Measurements from ENCODE around the gene LSM3. TPM values are rescaled to one million over a fixed set of nuclear protein-coding genes. Genes with fewer than 3 reads are reported as not detected.

Gene LSM3
- total and polyA plus RNA-seq, 9 of the 15 experiments (the other 6 are each of a cell fraction or from before 2014, with no cell fraction given), result 33.8 to 203 (median 61.2) TPM

GRCh38 chr3:14221902-14222301 lies 43.3 kb downstream of the LSM3 start (continued):
- no peak for TF ChIP-seq CBX1 (IDR thresholded peaks at IDR 0.05; ENCODE audit: low read depth)

DNA sequence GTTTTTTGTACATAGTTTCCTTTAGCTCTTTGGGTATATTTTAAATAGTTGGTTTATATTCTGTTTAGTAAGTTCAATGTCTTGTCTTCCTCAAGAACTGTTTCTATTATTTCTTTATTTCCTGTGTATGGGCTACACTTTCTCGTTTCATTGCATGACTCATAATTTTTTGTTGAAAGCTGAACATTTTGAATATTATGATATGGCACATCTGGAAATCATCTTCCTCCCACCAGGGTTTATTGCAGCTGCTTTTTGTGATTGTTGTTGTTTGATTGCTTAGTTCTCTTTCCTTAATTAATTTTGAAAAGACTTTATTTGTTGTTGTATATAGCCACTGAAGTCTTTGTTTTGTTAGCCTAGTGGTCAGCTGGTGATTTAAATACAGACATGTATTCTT lies 43.8 kb downstream of the LSM3 start:
- Histone ChIP-seq H3K4me2 (ENCODE audit: insufficient read depth, low read length) (no peak overlapping the region), H3K36me3 (ENCODE audit: control insufficient read depth, insufficient read depth, low read length) (no peaks in the 10 kb centered on the region), H3K9ac (ENCODE audit: insufficient read depth in 1 of 2, low read depth in 2 of 2, low read length in 2 of 2) (peak overlapping the region in 1 of 2 experiments; percentile 38; a peak in 1 of 4 replicates), H3K79me2 (ENCODE audit: control insufficient read depth, insufficient read depth, low read length) (no peaks in the 10 kb centered on the region), H4K20me1 (replicated peaks; ENCODE audit: control insufficient read depth, insufficient read depth, low read length) (no peaks in the 10 kb centered on the region), H3K4me1 (replicated peaks in 1 of 2; ENCODE audit: control insufficient read depth in 2 of 2, insufficient read depth in 2 of 2, low read length in 2 of 2) (peaks cover 12 to 29% of the 10 kb centered on the region in 2 experiments; a peak in 4 of 5 replicates), H2AFZ (ENCODE audit: low read depth, low read length) (peak overlapping the region; percentile 74; the same call in 1 of the 2 replicates), H3K9me3 (replicated peaks; ENCODE audit: control insufficient read depth, insufficient read depth, low read depth, low read length) (peaks cover 13% of the 10 kb centered on the region), H3K9me1 (ENCODE audit: control insufficient read depth, insufficient read depth, low read length) (no peaks in the 10 kb centered on the region), H3K27me3 (ENCODE audit: control insufficient read depth in 2 of 2, insufficient read depth in 2 of 2, low read length in 2 of 2) (no peaks in the 10 kb centered on the region), H3K4me3 (no peak overlapping the region), H3K27ac (ENCODE audit: extremely low read depth, low read depth, low read length) (peak overlapping the region; percentile 62; the same call in 1 of the 3 replicates)
- no peak for DNase-seq (ENCODE audit: extremely low read depth in 1 of 4, low spot score in 3 of 4)
- no peak for ATAC-seq
- intact Hi-C loops (cut with micrococcal nuclease), result no loop called here
- ChIA-PET POLR2A (interaction anchor here (0.6 to 3.5 kb wide), 3 partner anchors 9 to 168 kb away, joined by 4 to 22 read pairs (median 4); no protein-coding TSS in a partner anchor), CTCF (ENCODE audit: low intra/inter-chr PET ratio) (no interaction called here)
- FAIRE-seq, result no peak
- BruUV-seq (replicated peaks), result no TSS peak
- 62% methylated on average over 1 of the region's 1 CpG for WGBS (ENCODE audit: insufficient coverage, low coverage, missing lambda C conversion rate)
- in situ Hi-C loops (cut with MboI), result no loop called here
- TF ChIP-seq ZBTB17 (CRISPR knock-in tag; IDR thresholded peaks at IDR 0.05), result no peak
- no peak for TF ChIP-seq ZNF780A (CRISPR knock-in tag; IDR thresholded peaks at IDR 0.05)
- TF ChIP-seq BACH1 (tag; IDR thresholded peaks at IDR 0.05), result no peak
- no peak for TF ChIP-seq SAFB (IDR thresholded peaks at IDR 0.05; ENCODE audit: borderline replicate concordance, low read depth, low read length)
- TF ChIP-seq EP400 (IDR thresholded peaks at IDR 0.05), result 0 out of 2 replicates have a peak, but pooled peaks have one; percentile 2
- no peak for TF ChIP-seq ZNF445 (CRISPR knock-in tag; IDR thresholded peaks at IDR 0.05; ENCODE audit: low read depth)
- TF ChIP-seq, protein P1, sequence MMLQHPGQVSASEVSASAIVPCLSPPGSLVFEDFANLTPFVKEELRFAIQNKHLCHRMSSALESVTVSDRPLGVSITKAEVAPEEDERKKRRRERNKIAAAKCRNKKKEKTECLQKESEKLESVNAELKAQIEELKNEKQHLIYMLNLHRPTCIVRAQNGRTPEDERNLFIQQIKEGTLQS (IDR thresholded peaks at IDR 0.05), result peak; percentile 19; the same call in 1 of the 2 replicates
- TF ChIP-seq, protein P1 (CRISPR knock-in tag; conservative IDR thresholded peaks at IDR 0.05), result no peak
- TF ChIP-seq, protein P2, sequence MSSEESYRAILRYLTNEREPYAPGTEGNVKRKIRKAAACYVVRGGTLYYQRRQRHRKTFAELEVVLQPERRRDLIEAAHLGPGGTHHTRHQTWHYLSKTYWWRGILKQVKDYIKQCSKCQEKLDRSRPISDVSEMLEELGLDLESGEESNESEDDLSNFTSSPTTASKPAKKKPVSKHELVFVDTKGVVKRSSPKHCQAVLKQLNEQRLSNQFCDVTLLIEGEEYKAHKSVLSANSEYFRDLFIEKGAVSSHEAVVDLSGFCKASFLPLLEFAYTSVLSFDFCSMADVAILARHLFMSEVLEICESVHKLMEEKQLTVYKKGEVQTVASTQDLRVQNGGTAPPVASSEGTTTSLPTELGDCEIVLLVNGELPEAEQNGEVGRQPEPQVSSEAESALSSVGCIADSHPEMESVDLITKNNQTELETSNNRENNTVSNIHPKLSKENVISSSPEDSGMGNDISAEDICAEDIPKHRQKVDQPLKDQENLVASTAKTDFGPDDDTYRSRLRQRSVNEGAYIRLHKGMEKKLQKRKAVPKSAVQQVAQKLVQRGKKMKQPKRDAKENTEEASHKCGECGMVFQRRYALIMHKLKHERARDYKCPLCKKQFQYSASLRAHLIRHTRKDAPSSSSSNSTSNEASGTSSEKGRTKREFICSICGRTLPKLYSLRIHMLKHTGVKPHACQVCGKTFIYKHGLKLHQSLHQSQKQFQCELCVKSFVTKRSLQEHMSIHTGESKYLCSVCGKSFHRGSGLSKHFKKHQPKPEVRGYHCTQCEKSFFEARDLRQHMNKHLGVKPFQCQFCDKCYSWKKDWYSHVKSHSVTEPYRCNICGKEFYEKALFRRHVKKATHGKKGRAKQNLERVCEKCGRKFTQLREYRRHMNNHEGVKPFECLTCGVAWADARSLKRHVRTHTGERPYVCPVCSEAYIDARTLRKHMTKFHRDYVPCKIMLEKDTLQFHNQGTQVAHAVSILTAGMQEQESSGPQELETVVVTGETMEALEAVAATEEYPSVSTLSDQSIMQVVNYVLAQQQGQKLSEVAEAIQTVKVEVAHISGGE (CRISPR knock-in tag; IDR thresholded peaks at IDR 0.05), result no peak
- no peak for TF ChIP-seq YBX1 (IDR thresholded peaks at IDR 0.05)
- TF ChIP-seq, protein P3, sequence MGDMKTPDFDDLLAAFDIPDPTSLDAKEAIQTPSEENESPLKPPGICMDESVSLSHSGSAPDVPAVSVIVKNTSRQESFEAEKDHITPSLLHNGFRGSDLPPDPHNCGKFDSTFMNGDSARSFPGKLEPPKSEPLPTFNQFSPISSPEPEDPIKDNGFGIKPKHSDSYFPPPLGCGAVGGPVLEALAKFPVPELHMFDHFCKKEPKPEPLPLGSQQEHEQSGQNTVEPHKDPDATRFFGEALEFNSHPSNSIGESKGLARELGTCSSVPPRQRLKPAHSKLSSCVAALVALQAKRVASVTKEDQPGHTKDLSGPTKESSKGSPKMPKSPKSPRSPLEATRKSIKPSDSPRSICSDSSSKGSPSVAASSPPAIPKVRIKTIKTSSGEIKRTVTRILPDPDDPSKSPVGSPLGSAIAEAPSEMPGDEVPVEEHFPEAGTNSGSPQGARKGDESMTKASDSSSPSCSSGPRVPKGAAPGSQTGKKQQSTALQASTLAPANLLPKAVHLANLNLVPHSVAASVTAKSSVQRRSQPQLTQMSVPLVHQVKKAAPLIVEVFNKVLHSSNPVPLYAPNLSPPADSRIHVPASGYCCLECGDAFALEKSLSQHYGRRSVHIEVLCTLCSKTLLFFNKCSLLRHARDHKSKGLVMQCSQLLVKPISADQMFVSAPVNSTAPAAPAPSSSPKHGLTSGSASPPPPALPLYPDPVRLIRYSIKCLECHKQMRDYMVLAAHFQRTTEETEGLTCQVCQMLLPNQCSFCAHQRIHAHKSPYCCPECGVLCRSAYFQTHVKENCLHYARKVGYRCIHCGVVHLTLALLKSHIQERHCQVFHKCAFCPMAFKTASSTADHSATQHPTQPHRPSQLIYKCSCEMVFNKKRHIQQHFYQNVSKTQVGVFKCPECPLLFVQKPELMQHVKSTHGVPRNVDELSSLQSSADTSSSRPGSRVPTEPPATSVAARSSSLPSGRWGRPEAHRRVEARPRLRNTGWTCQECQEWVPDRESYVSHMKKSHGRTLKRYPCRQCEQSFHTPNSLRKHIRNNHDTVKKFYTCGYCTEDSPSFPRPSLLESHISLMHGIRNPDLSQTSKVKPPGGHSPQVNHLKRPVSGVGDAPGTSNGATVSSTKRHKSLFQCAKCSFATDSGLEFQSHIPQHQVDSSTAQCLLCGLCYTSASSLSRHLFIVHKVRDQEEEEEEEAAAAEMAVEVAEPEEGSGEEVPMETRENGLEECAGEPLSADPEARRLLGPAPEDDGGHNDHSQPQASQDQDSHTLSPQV (IDR thresholded peaks at IDR 0.05), result 0 out of 2 replicates have a peak, but pooled peaks have one; percentile 8
- TF ChIP-seq CHCHD3 (CRISPR knock-in tag; IDR thresholded peaks at IDR 0.05), result no peak

Data from K562 (cell line).